Caco-2 (cell line): ENCODE results near the gene CYP2W1. TPM values are rescaled to one million over a fixed set of nuclear protein-coding genes. Genes with fewer than 3 reads are reported as not detected.

ENCODE experiments used
- BruUV-seq: library from RNA; stranded (reverse); fragments of 400-500 nt; replicated peaks from 2 replicates; lab custom pipeline; 2021; lab: Mats Ljungman, UMichigan
- CTCF ChIA-PET: fragments of 300-600 bp; sonication (Branson Sonifier 250); formaldehyde crosslinking; loops from one replicate; lab custom pipeline; 2022; ENCODE audit warnings: antibody characterized with exemption; lab: Charles Lee
- POLR2A ChIA-PET: fragments of 300-600 bp; sonication (Branson Sonifier 250); formaldehyde crosslinking; loops from one replicate; lab custom pipeline; 2022; ENCODE audit warnings: antibody characterized with exemption; lab: Charles Lee
- DNase-seq, 2 experiments: peaks; one replicate each; pipeline versions ENCODE4 v3.0.0 to v3.0.0-alpha.2; 2020 to 2022
- H3K27me3 ChIP-seq: replicated peaks from 2 replicates; pipeline ENCODE4 v1.6.0; 2011; ENCODE audit warnings: low read length; ENCODE audit not compliant: control insufficient read depth, insufficient read depth
- H3K36me3 ChIP-seq: 2 replicates; pipeline ENCODE4 v1.5.1; 2011; ENCODE audit warnings: low read length; ENCODE audit not compliant: control insufficient read depth, insufficient read depth
- H3K4me1 ChIP-seq: fragments of 250-450 bp; sonication (Bioruptor Pico); 2 replicates; pipeline ENCODE4 v1.5.1; 2020; ENCODE audit warnings: mild to moderate bottlenecking
- H3K4me3 ChIP-seq: 2 replicates; pipeline ENCODE4 v1.5.1; 2011; ENCODE audit warnings: low read depth, mild to moderate bottlenecking, control low read depth, low read length
- H3K9me3 ChIP-seq: fragments of 250-450 bp; sonication (Bioruptor Pico); 2 replicates; pipeline ENCODE4 v1.5.1; 2020; ENCODE audit warnings: mild to moderate bottlenecking, moderate library complexity
- H3K27ac Mint-ChIP-seq: one replicate; pipeline ENCODE4 v1.8.0; 2022; ENCODE audit warnings: mixed read lengths; ENCODE audit not compliant: unreplicated experiment
- H3K27me3 Mint-ChIP-seq: one replicate; pipeline ENCODE4 v1.8.0; 2022; ENCODE audit warnings: mixed read lengths; ENCODE audit not compliant: insufficient read depth, unreplicated experiment
- H3K36me3 Mint-ChIP-seq: one replicate; pipeline ENCODE4 v1.8.0; 2022; ENCODE audit warnings: mild to moderate bottlenecking, mixed read lengths; ENCODE audit not compliant: insufficient read depth, unreplicated experiment
- H3K4me1 Mint-ChIP-seq: one replicate; pipeline ENCODE4 v1.8.0; 2022; ENCODE audit warnings: low read depth, mixed read lengths; ENCODE audit not compliant: unreplicated experiment
- H3K4me3 Mint-ChIP-seq: one replicate; pipeline ENCODE4 v1.8.0; 2022; ENCODE audit warnings: mild to moderate bottlenecking, moderate library complexity, mixed read lengths; ENCODE audit not compliant: unreplicated experiment
- H3K9me3 Mint-ChIP-seq: one replicate; pipeline ENCODE4 v1.8.0; 2022; ENCODE audit warnings: mixed read lengths; ENCODE audit not compliant: unreplicated experiment
- intact Hi-C: fragments of 100-400 bp; cut with micrococcal nuclease; formaldehyde crosslinking; loops from one replicate; pipeline ENCODE4 v1.10.0; 2022; ENCODE audit not compliant: unreplicated experiment
- total RNA-seq: library from RNA; stranded (reverse); gene quantifications from 2 replicates; pipeline ENCODE4 v1.2.3, GENCODE V29; 2022
- TF ChIP-seq, protein P1 (sequence below), 2 experiments: fragments of 200-600 bp in 1 of 2; IDR thresholded peaks; 1 replicate in 1 of 2; 2 replicates in 1 of 2; pipeline versions ENCODE4 v1.5.1 to v1.8.0; 2011 to 2022; ENCODE audit warnings: antibody characterized with exemption in 1 of 2, control low read depth in 1 of 2, inconsistent platforms in 1 of 2, low read depth in 1 of 2, low read length in 1 of 2, mild to moderate bottlenecking in 1 of 2, moderate library complexity in 1 of 2; ENCODE audit not compliant: insufficient read depth in 1 of 2, severe bottlenecking in 1 of 2, unreplicated experiment in 1 of 2

Gene CYP2W1
- total RNA-seq, 1 experiment from 2014 or later, result 24.0 TPM

DNA sequence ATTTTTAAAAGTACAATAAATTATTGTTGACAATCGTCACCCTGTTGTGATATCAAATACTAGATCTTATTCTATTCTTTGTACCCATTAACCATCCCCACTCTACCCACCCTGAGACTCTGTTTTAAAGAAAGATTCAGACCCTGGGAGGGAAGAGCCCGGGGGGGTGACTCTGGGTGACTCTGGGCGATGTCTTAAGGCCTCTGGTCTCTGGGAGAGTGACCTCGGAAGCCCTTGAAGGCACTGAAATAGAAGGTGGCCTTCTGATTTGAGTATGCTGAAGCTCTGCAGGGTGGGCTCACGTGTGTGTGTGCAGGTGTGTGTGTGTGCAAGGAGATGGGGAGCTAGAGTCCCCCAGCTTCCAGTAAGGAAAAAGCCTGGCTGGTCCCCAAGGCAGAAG, 38.2 kb upstream of the CYP2W1 start:
- intact Hi-C loops, result loop anchor here (5.0 kb wide), 1 partner anchor 32 kb away; no protein-coding TSS in a partner anchor
- no TSS peak for BruUV-seq
- Mint-ChIP-seq H3K36me3 (peaks cover 17% of the 10 kb centered on the region), H3K4me3 (peak overlapping the region; percentile 54), H3K9me3 (peaks cover 17% of the 10 kb centered on the region), H3K27me3 (no peaks in the 10 kb centered on the region), H3K27ac (peak overlapping the region; percentile 82), H3K4me1 (no peaks in the 10 kb centered on the region)
- Histone ChIP-seq H3K9me3 (peaks cover 9% of the 10 kb centered on the region; the same call in 1 of the 2 replicates), H3K4me3 (peak overlapping the region; percentile 44), H3K4me1 (peaks cover 33% of the 10 kb centered on the region), H3K36me3 (no peaks in the 10 kb centered on the region), H3K27me3 (no peaks in the 10 kb centered on the region)
- no peak for DNase-seq
- ChIA-PET POLR2A (no interaction called here), CTCF (interaction anchor here (1.9 kb wide), 1 partner anchor 49 kb away, joined by 5 read pairs; no protein-coding TSS in a partner anchor)
- TF ChIP-seq, protein P1, sequence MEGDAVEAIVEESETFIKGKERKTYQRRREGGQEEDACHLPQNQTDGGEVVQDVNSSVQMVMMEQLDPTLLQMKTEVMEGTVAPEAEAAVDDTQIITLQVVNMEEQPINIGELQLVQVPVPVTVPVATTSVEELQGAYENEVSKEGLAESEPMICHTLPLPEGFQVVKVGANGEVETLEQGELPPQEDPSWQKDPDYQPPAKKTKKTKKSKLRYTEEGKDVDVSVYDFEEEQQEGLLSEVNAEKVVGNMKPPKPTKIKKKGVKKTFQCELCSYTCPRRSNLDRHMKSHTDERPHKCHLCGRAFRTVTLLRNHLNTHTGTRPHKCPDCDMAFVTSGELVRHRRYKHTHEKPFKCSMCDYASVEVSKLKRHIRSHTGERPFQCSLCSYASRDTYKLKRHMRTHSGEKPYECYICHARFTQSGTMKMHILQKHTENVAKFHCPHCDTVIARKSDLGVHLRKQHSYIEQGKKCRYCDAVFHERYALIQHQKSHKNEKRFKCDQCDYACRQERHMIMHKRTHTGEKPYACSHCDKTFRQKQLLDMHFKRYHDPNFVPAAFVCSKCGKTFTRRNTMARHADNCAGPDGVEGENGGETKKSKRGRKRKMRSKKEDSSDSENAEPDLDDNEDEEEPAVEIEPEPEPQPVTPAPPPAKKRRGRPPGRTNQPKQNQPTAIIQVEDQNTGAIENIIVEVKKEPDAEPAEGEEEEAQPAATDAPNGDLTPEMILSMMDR (IDR thresholded peaks at IDR 0.05; ENCODE audit: insufficient read depth in 1 of 2, low read depth in 1 of 2, low read length in 1 of 2, severe bottlenecking in 1 of 2, unreplicated experiment in 1 of 2), result no peak

DNA sequence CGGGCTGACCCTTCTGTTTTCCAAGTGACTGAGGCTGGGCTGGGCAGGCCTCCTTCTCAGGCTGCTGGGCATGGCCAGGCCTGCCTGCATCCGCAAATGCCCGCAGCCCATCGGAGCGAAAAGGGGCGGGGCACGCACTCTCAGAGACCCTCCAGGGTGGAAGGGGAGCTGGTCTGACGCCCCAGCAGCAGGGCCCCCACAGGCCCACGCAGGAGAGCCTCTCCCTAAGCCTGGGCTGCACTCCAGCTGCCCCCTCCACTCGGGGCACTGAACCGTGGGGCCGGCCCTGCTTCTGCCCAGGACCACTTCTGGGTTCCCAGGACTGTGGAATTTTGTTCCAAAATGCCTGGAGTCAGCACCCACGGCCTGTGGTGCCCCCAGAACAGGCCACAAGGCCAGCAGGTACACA, 37.8 kb upstream of the CYP2W1 start:
- Mint-ChIP-seq H3K27me3 (no peaks in the 10 kb centered on the region), H3K9me3 (peaks cover 17% of the 10 kb centered on the region), H3K36me3 (peaks cover 21% of the 10 kb centered on the region), H3K27ac (peak overlapping the region; percentile 82), H3K4me3 (peak overlapping the region; percentile 54), H3K4me1 (no peaks in the 10 kb centered on the region)
- POLR2A ChIA-PET, result interaction anchor here (1.5 kb wide), 1 partner anchor 30 kb away, joined by 12 read pairs; the partner anchor contains the start of gene COX19
- TF ChIP-seq, protein P1 (IDR thresholded peaks at IDR 0.05; ENCODE audit: insufficient read depth in 1 of 2, low read depth in 1 of 2, low read length in 1 of 2, severe bottlenecking in 1 of 2, unreplicated experiment in 1 of 2), result no peak
- TSS peak; percentile 69 for BruUV-seq
- no peak for DNase-seq
- Histone ChIP-seq H3K36me3 (no peaks in the 10 kb centered on the region), H3K27me3 (no peaks in the 10 kb centered on the region), H3K4me3 (peak overlapping the region; percentile 44), H3K9me3 (peaks cover 9% of the 10 kb centered on the region; the same call in 1 of the 2 replicates), H3K4me1 (peaks cover 33% of the 10 kb centered on the region)
- CTCF ChIA-PET, result interaction anchor here (1.9 kb wide), 1 partner anchor 48 kb away, joined by 5 read pairs; no protein-coding TSS in a partner anchor
- intact Hi-C loops, result loop anchor here (5.0 kb wide), 1 partner anchor 33 kb away; no protein-coding TSS in a partner anchor

DNA sequence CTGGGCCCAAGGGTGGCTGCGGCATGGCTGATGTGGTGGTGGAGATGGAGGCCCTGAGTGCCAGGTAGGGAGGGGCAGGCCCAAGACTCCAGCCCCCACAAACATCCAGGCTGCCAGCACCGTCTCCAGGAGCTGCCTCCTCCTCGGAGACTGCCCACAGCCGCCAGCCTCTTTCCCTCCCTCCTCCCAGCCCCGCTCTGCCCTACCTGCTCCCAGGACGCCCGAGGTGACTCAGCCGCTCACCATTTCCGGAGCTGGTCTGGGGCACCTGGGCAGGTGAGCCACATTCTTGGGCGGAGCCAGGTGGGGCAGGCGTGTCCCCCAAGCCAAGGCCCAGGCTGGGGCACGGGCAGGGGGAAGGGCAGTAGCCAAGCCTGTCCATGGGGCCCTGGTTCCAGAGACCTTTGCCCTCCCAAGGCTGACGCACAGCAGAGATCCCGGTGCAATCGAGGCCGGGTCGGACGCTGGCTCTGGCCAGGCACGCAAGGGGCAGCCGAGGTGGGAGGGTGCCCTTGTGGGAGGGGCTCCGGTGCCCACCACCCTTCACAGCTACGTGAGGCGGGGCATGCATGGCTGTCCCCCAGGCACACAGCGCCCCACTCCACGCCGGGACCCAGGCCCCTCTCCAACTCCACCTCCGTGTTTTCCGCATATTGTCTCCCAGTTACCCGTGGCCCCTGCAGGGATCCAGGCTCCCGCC, 37.3 kb upstream of the CYP2W1 start:
- TF ChIP-seq, protein P1 (IDR thresholded peaks at IDR 0.05; ENCODE audit: insufficient read depth in 1 of 2, low read depth in 1 of 2, low read length in 1 of 2, severe bottlenecking in 1 of 2, unreplicated experiment in 1 of 2), result no peak
- no TSS peak for BruUV-seq
- no peaks in the 10 kb centered on the region for H3K27me3 ChIP-seq
- peaks cover 6% of the 10 kb centered on the region; the same call in 1 of the 2 replicates for H3K9me3 ChIP-seq
- intact Hi-C loops, result loop anchor here (1.0 to 5.0 kb wide), 2 partner anchors 32 to 33 kb away; no protein-coding TSS in a partner anchor
- peak overlapping the region; percentile 44 for H3K4me3 ChIP-seq
- Mint-ChIP-seq H3K36me3 (peaks cover 26% of the 10 kb centered on the region), H3K27ac (peak overlapping the region; percentile 82), H3K4me3 (peak overlapping the region; percentile 54), H3K4me1 (no peaks in the 10 kb centered on the region), H3K27me3 (no peaks in the 10 kb centered on the region), H3K9me3 (peaks cover 15% of the 10 kb centered on the region)
- peaks cover 33% of the 10 kb centered on the region for H3K4me1 ChIP-seq
- ChIA-PET POLR2A (interaction anchor here (0.8 to 1.5 kb wide), 2 partner anchors 30 to 32 kb away, joined by 6 to 12 read pairs; partner anchors contain the start of gene COX19), CTCF (interaction anchor here (1.9 kb wide), 1 partner anchor 48 kb away, joined by 5 read pairs; no protein-coding TSS in a partner anchor)
- H3K36me3 ChIP-seq, result no peaks in the 10 kb centered on the region
- peak; percentile 99 for DNase-seq
